ENCODE results near the gene OPCML.

OPCML gene

GRCh38 chr11:133360860-133361688 is 171.2 kb downstream of the OPCML start:
- DNase-seq (ENCODE audit: low read depth in 2 of 2) = no peak

GRCh38 chr11:133355095-133355494 is 177.2 kb downstream of the OPCML start:
- no peak for DNase-seq (ENCODE audit: low read depth in 2 of 2)

GRCh38 chr11:133354069-133354468 is 178.2 kb downstream of the OPCML start:
- DNase-seq (ENCODE audit: low read depth in 2 of 2) = no peak

GRCh38 chr11:133350045-133350444 is 182.3 kb downstream of the OPCML start:
- no peak for DNase-seq (ENCODE audit: low read depth in 2 of 2)

GRCh38 chr11:133347988-133348387 is 184.3 kb downstream of the OPCML start:
- no peak for DNase-seq (ENCODE audit: low read depth in 2 of 2)

- no peak for DNase-seq (ENCODE audit: low read depth in 2 of 2)
Measured at GRCh38 chr11:133346137-133346536, 186.2 kb downstream of the OPCML start.

GRCh38 chr11:133343951-133344350 is 188.3 kb downstream of the OPCML start:
- no peak for DNase-seq (ENCODE audit: low read depth in 2 of 2)

GRCh38 chr11:133339495-133340140 is 192.7 kb downstream of the OPCML start:
- DNase-seq (ENCODE audit: low read depth in 2 of 2) = no peak

- no peak for DNase-seq (ENCODE audit: low read depth in 2 of 2)
Measured at GRCh38 chr11:133338588-133338987, 193.7 kb downstream of the OPCML start.

GRCh38 chr11:133337951-133338418 is 194.3 kb downstream of the OPCML start:
- no peak for DNase-seq (ENCODE audit: low read depth in 2 of 2)

- DNase-seq (ENCODE audit: low read depth in 2 of 2) = no peak
Measured at GRCh38 chr11:133337193-133337592, 195.1 kb downstream of the OPCML start.

GRCh38 chr11:133331031-133331430 is 201.3 kb downstream of the OPCML start:
- DNase-seq (ENCODE audit: low read depth in 2 of 2) = no peak

- no peak for DNase-seq (ENCODE audit: low read depth in 2 of 2)
Measured at GRCh38 chr11:133326849-133327248, 205.5 kb downstream of the OPCML start.

GRCh38 chr11:133326332-133326731 is 206.0 kb downstream of the OPCML start:
- DNase-seq (ENCODE audit: low read depth in 2 of 2) = no peak

- no peak for DNase-seq (ENCODE audit: low read depth in 2 of 2)
Measured at GRCh38 chr11:133325711-133326110, 206.6 kb downstream of the OPCML start.

GRCh38 chr11:133323354-133323753 is 208.9 kb downstream of the OPCML start:
- no peak for DNase-seq (ENCODE audit: low read depth in 2 of 2)

GRCh38 chr11:133318221-133318620 is 214.1 kb downstream of the OPCML start:
- no peak for DNase-seq (ENCODE audit: low read depth in 2 of 2)

GRCh38 chr11:133311230-133311629 is 221.1 kb downstream of the OPCML start:
- DNase-seq (ENCODE audit: low read depth in 2 of 2) = no peak

GRCh38 chr11:133306019-133306418 is 226.3 kb downstream of the OPCML start:
- DNase-seq (ENCODE audit: low read depth in 2 of 2) = no peak

- no peak for DNase-seq (ENCODE audit: low read depth in 2 of 2)
Measured at GRCh38 chr11:133305208-133305956, 226.9 kb downstream of the OPCML start.

GRCh38 chr11:133303262-133303661 is 229.0 kb downstream of the OPCML start:
- no peak for DNase-seq (ENCODE audit: low read depth in 2 of 2)

- no peak for DNase-seq (ENCODE audit: low read depth in 2 of 2)
Measured at GRCh38 chr11:133302056-133302455, 230.2 kb downstream of the OPCML start.
